ENCODE data around the gene PSMA7.

- TF ChIP-seq CTCF (IDR thresholded peaks at IDR 0.05) (no peak), POLR2AphosphoS5 (IDR thresholded peaks at IDR 0.05; ENCODE audit: low read depth, low read length) (no peak)
Measured at GRCh38 chr20:62088258-62089127, 54.7 kb downstream of the PSMA7 start.
